GM19324 (cell line): ENCODE results near the gene KIF1B.
A peak's percentile ranks its signal among the peaks of the same experiment; 100 is the strongest.
"Not testable (repeated sequence)": the region's sequence is repeated elsewhere in the genome, so short reads cannot be mapped to it uniquely, and the experiment has no call there.

Experiments
- ATAC-seq: cut with Tn5 transposase; IDR thresholded peaks from one replicate; pipeline ENCODE4 v1.9.1; 2021; ENCODE audit warnings: mild to moderate bottlenecking, moderate library complexity; ENCODE audit not compliant: unreplicated experiment, low FRiP score

Gene KIF1B

GRCh38 chr1:10379676-10380075 lies 169.3 kb downstream of the KIF1B start:
- no peak for ATAC-seq

DNA sequence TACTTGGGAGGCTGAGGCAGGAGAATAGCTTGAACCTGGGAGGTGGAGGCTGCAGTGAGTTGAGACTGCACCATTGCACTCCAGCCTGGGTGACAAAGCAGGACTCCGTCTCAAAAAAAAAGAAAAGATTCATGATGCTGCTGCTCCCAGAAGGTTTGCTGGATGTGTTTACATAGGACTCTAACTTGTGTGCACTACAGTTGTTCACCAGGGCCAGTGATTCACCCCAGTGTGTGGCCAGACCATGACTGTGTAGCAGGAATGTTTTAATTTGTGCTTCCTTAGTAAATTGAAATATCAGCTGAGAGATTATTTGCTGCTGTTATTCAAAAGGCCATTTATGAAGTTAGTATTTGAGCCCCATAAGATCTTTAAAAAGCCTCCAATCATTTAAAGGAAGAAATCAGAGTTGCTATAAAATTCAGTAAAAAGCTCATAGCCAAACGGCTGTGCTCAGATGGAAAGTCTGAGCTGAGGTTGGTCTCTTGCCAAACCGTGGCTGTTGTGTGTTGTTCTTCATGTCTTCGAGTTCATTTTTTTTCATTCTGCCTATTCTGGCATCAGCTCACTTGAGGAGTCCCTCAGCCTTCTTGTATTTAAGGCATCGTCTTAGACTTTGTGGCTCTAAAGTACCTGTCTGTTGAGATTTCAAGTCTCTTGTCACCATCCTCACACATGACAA lies 170.4 kb downstream of the KIF1B start:
- ATAC-seq, result no peak

GRCh38 chr1:10383630-10384029 lies 173.3 kb downstream of the KIF1B start:
- no peak for ATAC-seq

GRCh38 chr1:10384219-10384618 lies 173.8 kb downstream of the KIF1B start:
- no peak for ATAC-seq

DNA sequence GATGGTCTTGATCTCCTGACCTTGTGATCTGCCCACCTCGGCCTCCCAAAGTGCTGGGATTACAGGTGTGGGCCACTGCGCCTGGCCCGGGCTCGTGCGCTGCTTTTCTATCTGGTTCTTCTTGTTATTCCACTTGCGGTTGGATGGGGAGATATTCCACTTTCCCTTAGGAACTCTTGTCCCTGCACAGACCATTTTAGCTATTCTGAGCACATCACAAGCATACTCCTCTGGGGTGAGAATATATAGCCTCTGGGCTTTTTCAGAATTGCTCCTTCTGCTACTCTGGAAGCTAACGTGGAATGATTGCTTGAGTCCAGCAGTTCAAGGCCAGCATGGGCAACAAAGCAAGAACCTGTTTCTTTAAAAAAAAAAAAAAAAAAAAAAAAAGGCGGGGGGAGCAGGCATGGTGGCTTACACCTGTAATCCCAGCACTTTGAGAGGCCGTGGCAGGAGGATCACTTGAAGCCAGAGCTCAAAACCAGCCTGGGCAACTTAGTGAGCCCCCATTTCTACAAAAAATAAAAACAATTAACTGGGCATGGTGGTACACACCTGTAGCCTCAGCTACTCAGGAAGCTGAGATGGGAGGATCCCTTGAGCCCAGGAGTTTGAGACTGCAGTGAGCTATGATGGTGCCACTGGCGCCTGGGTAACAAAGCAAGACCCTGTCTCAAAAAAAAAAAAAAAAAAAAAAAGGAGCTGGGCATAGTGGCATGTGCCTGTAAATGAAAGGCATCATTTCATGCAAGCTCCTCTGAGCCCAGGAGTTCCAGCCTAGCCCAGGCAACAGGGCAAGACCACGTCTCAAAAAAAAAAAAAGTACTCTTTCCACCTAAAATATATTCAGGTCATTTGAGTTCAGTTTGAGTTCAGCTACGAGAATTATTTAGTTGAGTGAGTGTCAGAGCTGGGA lies 176.6 kb downstream of the KIF1B start:
- no peak for ATAC-seq

- ATAC-seq, result no peak
These were observed 177.5 kb downstream of the KIF1B start for GRCh38 chr1:10387677-10388386.

DNA sequence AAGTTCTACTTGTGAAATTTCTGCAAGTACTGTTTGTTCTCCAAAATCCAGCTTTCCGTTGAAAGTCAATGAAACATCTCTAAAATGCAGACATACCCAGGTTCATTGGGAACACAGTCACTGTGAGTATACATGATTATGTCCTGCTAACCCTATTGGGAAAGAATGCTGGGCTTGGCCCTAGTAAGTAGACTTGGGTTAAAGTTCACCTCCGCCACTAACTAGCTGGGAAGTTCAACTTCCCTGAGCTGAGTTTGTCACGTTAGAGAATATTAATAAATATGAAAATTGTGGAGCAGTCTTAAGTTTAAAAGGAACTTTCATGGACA lies 178.0 kb downstream of the KIF1B start:
- no peak for ATAC-seq

DNA sequence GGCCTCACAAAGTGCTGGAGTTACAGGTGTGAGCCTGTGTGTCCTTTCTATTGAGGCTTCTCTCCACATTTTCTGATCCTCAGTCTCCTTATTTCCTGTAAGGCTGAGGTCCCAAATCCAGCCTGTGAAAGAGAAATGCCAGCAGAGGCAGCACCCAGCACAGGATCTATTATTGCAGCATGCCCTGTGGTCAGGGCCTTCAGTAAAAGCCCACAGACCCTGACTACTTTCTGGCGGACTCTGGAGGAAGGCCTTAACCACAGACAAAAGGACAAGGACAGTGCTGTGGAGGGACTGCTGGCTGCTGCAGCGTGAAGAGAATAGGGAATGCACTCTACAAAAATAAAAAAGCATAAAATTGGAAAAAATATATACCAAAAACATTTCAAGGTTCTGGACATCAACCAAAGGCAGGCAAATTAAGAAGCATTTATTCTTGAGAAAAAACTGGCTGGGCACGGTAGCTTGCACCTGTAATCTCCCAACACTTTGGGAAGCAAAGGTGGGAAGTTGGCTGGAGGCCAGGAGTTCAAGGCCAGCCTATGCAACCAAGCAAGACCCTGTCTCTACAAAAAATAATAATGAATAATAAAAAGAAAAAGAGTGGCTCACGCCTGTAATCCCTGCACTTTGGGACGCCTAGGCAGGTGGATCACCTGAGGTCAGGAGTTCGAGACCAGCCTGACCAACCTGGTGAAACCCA lies 179.1 kb downstream of the KIF1B start:
- ATAC-seq, result no peak

GRCh38 chr1:10396870-10397269 lies 186.5 kb downstream of the KIF1B start:
- no peak for ATAC-seq

GRCh38 chr1:10398278-10398733 lies 187.9 kb downstream of the KIF1B start:
- no peak for ATAC-seq

DNA sequence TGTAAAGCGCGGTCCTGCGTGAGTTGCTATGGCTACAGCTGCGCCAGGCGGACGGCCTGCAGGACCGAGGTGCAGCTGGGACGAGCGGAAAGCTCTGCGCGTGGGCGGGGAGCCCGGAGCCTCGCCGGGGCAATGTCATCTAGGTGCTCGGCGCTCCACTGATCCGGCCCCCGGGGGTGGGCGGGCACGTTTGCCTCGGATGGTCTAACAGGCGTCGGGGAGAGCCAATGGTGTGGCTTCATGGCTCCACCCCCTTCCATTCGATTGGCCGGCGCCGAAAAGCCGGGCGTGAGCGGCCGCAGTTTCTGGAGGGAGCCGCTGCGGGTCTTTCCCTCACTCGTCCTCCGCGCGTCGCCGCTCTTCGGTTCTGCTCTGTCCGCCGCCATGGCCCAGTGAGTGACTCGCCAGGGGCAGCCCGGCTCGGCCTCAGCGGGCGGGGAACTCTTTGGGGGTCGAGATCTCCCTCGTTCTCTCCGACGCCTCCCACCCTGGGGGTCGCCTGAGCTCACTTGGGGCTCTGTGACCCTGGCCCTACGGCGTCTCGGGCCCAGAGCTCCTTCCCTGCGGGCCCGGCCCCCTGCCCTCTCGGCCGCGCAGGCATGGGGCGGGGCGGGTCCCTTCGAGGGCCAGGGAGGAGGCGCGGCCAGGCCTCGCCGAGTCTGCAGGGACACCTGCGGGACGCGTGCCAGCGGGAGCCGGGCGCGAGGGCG lies 188.5 kb downstream of the KIF1B start, which contains the start of gene PGD:
PGD (plus strand) TSS at position 331 of the 710 bp plus-strand sequence; CDS start at position 385, 54 bp downstream.
- ATAC-seq, result peak; percentile 97

GRCh38 chr1:10399444-10399941 lies 189.1 kb downstream of the KIF1B start:
- no peak for ATAC-seq

DNA sequence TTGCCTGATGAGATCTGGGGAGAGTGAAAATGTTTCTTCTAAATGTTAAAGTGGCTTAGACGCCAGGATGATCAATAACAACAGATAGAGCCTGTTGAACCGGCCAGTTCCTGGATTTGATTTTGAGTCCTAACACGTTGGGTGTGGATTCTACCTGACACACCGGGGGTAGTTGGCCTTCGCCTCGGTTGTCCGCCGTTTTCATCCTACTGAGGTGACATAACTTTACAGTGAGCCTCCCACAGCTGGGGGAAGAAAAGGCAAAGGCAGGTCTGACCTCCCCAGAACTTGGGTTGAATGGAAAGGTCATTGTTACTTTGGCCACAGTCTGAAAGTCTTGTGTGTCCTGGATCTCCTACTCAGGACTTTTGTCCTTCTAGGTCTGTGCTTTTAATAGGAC lies 189.6 kb downstream of the KIF1B start:
- no peak for ATAC-seq

DNA sequence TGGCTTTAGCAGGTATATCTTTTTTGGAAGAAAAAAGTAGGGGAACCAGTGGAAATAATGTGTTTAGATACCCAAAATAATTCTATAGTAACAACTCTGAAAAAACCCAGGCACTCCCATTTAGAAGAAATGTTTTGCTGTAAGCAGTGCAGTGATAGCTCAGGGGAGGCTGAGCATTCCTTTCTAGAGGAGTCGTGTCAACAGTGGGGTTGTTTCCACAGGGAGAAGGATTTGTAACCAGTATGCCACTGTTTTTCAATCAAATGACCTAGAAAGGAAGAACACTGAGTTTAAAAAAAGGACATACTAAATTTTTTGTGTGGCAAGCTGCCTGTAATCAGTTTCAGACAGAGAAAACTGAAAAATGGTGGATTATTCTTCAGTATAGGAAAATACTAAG lies 190.9 kb downstream of the KIF1B start:
- ATAC-seq, result no peak

- no peak for ATAC-seq
These were observed 192.4 kb downstream of the KIF1B start for GRCh38 chr1:10402729-10403274.

DNA sequence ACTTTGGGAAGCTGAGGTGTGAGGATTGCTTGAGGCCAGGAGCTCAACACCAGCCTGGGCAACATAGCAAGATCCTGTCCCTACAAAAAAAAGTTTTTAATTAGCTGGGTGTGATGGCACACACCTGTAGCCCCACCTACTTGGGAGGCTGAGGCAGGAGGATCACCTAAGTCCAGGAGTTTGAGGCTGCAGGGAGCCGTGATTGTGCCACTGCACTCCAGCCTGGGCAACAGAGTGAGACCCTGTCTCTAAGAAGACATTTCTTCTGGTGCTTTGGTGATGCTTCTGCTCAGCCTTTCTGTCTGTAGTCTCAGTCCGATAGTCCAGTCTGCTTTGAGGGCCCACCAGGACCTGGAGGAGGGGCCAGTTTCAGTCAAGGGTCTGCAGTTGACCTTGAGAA lies 196.8 kb downstream of the KIF1B start:
- ATAC-seq, result no peak

DNA sequence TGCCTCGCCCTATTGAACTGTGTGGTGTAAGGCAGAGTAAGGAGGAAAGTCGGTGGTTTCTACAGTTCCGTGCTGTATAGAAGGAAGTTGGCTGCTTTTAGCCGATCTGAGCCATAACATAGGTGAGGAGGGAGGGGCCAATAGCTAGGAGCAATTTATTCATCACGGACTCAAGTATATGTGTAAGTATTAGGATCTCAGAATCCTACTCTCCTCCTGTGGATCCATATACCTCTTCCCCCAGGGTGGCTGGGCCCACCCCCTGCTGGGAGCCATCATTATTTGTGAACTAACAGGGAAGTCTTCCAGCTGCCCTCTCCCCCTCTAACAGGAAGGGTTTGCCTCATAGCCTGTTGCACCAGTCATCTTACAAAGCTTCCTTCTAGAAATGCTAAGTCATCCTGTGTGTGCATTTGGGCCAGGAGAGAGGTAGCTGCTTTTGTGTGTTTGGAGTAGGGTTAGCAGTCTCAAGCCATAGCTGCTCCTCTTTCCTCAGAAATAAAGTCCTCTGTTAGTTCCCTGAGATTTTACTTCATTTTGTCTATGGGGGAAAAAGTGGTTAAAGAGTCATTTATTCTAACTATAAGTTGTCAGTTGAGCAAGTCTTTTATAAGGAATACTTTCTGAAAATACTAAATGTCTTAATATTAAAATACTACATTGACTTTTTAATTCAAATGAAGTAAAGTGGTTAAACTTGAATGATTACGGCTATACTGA lies 205.0 kb downstream of the KIF1B start:
- no peak for ATAC-seq

GRCh38 chr1:10415967-10416366 lies 205.6 kb downstream of the KIF1B start:
- ATAC-seq, result not testable (repeated sequence)

- ATAC-seq, result not testable (repeated sequence)
These were observed 208.4 kb downstream of the KIF1B start for GRCh38 chr1:10418741-10419140.
